Measurements from ENCODE around the gene MTLN.

The MTLN gene

GRCh38 chr2:110182449-110182848 is 29.9 kb downstream of the MTLN start:
- TF ChIP-seq TAF1 (IDR thresholded peaks at IDR 0.05; ENCODE audit: low read depth) (no peak), FOXM1 (IDR thresholded peaks at IDR 0.05; ENCODE audit: borderline replicate concordance, low read depth) (no peak), MAX (IDR thresholded peaks at IDR 0.05) (no peak), CEBPB (IDR thresholded peaks at IDR 0.05) (no peak), EP300 (IDR thresholded peaks at IDR 0.05; ENCODE audit: borderline replicate concordance) (no peak)

GRCh38 chr2:110180036-110180435 is 32.3 kb downstream of the MTLN start:
- no peak for TF ChIP-seq NFIC (IDR thresholded peaks at IDR 0.05)
- no peak for TF ChIP-seq YY1 (IDR thresholded peaks at IDR 0.05; ENCODE audit: low read depth)
- TF ChIP-seq TCF12 (IDR thresholded peaks at IDR 0.05; ENCODE audit: low read depth): no peak
- TF ChIP-seq REST (IDR thresholded peaks at IDR 0.05; ENCODE audit: low read depth): no peak
- no peak for TF ChIP-seq CEBPB (IDR thresholded peaks at IDR 0.05)
- no peak for TF ChIP-seq TAF1 (IDR thresholded peaks at IDR 0.05; ENCODE audit: low read depth)

- TF ChIP-seq NFIC (IDR thresholded peaks at IDR 0.05): no peak
- TF ChIP-seq EGR1 (IDR thresholded peaks at IDR 0.05): no peak
- no peak for TF ChIP-seq TCF12 (IDR thresholded peaks at IDR 0.05; ENCODE audit: low read depth)
- TF ChIP-seq FOXM1 (IDR thresholded peaks at IDR 0.05; ENCODE audit: borderline replicate concordance, low read depth): no peak
- TF ChIP-seq MAX (IDR thresholded peaks at IDR 0.05): no peak
- TF ChIP-seq REST (IDR thresholded peaks at IDR 0.05; ENCODE audit: low read depth): no peak
- TF ChIP-seq CEBPB (IDR thresholded peaks at IDR 0.05): no peak
- TF ChIP-seq EP300 (IDR thresholded peaks at IDR 0.05; ENCODE audit: borderline replicate concordance): no peak
- TF ChIP-seq YY1 (IDR thresholded peaks at IDR 0.05; ENCODE audit: low read depth): no peak
- TF ChIP-seq RAD21 (IDR thresholded peaks at IDR 0.05; ENCODE audit: low read depth): no peak
Measured at GRCh38 chr2:110173523-110173922, 38.8 kb downstream of the MTLN start.

DNA sequence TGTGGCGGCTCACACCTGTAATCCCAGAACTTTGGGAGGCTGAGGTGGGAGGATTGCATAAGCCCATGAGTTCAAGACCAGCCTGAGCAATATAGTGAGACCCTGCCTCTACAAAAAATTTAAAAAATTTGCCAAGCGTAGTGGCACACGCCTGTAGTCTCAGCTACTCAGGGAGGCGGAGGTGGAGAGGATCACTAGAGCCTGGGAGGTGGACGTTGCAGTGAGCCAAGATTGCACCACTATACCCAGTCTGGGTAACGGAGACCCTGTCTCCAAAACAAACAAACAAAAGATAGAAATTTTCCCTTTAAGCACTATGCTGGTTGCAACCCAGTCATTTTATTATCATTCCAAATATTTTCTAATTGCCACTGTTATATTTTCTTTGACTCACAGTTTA is 39.8 kb downstream of the MTLN start:
- TF ChIP-seq TEAD4 (IDR thresholded peaks at IDR 0.05): no peak
- TF ChIP-seq EGR1 (IDR thresholded peaks at IDR 0.05): no peak
- TF ChIP-seq CEBPB (IDR thresholded peaks at IDR 0.05): no peak
- TF ChIP-seq FOXM1 (IDR thresholded peaks at IDR 0.05; ENCODE audit: borderline replicate concordance, low read depth): no peak
- TF ChIP-seq REST (IDR thresholded peaks at IDR 0.05; ENCODE audit: low read depth): no peak
- TF ChIP-seq, protein P1, sequence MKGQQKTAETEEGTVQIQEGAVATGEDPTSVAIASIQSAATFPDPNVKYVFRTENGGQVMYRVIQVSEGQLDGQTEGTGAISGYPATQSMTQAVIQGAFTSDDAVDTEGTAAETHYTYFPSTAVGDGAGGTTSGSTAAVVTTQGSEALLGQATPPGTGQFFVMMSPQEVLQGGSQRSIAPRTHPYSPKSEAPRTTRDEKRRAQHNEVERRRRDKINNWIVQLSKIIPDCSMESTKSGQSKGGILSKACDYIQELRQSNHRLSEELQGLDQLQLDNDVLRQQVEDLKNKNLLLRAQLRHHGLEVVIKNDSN (IDR thresholded peaks at IDR 0.05): no peak

DNA sequence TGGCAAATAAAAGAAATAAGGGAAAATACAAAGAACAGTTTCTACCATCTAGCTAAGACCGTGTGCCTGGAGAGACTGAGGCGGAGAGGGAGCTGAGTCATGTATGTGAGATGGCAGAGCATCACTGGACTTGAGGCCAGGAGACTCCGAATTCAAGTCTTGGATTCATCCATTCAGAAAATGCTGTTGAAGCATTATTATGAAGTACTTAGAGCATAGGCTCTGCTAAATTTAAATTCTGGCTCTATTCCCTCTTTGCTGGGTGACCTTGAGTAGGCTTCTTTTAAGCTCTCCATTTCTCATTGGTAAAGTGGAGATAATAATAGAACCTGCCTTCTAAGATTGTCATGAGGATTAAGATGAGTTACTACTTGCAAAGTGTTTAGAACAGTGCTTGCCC is 42.2 kb downstream of the MTLN start:
- TF ChIP-seq TAF1 (IDR thresholded peaks at IDR 0.05; ENCODE audit: low read depth): no peak

DNA sequence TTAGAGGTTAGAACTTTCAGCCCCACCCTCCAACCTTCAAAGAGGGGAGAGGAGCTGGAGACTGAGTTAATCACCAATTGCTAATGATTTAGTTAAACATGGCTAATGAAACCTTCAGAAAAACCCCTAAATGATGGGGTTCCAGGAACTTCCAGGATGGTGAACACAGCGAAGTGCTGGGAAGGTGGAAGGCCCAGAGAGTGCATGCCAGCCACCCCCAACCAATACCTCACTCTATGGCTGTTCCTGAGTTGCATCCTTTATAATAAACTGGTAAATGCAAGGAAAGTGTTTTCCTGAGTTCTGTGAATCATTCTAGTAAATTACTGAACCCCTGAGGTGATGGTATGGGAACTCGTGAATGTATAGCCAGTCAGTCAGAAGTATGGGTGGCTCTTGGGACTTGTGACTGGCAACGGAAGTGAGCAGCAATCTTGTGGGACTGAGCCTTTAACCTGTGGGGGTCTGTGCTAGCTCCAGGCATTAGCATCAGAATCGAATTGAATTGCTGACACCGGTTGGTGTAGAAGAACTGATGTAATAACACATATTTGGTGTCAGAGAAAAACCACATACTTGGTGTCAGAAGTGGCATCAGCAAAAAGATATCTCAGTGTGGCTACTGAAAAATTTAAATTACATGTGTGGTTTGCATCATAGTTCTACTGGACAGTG is 44.9 kb downstream of the MTLN start:
- TF ChIP-seq TCF12 (IDR thresholded peaks at IDR 0.05; ENCODE audit: low read depth): no peak
- no peak for TF ChIP-seq FOXM1 (IDR thresholded peaks at IDR 0.05; ENCODE audit: borderline replicate concordance, low read depth)

Data from Ishikawa (cell line).